NCI-H524 treated with DMSO at 0.1 percent for 48 hours (cell line): Measurements from ENCODE around the gene COL4A3.
"Not testable (repeated sequence)": the region's sequence is repeated elsewhere in the genome, so short reads cannot be mapped to it uniquely, and the experiment has no call there.

Source experiments
- DNase-seq: peaks from one replicate; lab custom pipeline; 2025; lab: John Stamatoyannopoulos, UW

Gene COL4A3

DNA sequence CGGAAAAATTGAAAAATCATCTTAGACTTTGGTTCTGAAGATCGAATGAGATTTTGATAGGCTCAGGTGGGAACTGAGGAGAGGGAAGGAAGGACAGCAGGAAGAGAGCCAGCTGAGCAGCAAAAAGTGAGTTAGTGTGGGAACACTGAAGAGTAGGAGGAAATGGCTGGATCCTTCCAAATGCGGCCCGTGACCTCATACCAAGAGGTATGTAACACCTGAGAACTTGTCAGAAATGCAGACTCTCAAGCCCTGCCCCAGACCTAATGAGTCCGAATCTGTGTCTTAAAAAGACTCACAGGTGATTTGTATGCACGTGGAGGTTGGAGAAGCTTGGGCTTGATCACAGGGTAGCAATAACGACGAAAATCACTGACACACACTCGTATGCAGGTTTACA, 42.0 kb downstream of the COL4A3 start:
- no peak for DNase-seq

DNA sequence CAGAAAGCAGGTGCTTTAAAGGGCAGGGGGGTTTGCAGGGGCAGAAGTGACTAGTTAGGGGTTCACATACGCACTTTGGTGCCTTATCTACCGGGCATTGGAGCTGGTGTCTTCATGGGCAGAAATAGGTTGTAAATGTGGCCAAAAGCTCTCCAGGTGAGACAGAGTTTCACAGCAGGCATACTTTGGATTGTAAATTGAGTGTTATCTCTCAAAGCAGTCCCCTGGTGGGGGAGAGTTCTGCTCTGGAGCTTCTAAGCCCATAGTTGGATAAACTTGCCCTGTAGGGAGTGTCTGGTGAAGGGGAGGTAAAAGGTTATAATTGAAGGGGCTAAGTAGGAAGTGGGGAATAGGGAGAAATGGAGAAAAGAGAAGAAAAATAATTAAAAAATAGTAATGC, 43.1 kb downstream of the COL4A3 start:
- no peak for DNase-seq

GRCh38 chr2:227214622-227215041, 50.2 kb downstream of the COL4A3 start:
- DNase-seq: no peak

DNA sequence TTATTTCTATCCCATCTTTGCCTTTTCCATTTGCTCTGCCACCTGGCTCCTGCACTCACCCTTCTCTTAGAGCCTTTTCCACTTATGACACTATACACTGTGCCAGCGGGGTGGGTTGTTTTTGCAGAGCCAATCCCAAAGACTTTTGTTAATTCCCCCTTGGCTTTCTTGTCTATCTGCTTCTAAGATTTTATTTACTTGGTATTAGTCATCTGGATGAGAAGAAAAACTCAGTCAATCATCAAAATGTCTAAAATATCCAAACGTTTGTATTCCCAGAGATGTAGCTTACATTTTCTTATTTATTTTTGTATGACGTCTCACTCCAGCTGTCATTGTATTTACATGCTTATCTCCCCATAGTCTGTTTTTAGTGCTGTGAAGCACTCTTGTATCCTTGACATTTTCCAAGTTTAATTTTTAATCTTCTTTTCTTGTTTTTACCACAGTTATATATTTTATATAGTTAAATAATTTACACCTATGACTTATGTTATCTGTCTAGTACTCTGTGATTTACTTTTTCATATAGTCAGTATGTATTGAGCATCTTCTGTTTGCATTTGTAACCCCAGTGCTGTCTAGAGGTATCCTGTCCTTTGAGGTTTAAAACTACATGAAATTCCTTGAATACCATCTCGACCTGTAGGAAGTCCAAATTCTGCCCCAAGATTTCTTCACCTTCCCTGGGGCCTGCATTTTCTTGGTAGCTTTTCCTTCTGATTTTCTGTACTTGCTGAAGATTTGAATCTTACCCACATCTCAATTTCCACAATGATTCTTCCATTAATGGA, 55.1 kb downstream of the COL4A3 start:
- no peak for DNase-seq

GRCh38 chr2:227221120-227221519, 56.7 kb downstream of the COL4A3 start:
- DNase-seq: no peak

DNA sequence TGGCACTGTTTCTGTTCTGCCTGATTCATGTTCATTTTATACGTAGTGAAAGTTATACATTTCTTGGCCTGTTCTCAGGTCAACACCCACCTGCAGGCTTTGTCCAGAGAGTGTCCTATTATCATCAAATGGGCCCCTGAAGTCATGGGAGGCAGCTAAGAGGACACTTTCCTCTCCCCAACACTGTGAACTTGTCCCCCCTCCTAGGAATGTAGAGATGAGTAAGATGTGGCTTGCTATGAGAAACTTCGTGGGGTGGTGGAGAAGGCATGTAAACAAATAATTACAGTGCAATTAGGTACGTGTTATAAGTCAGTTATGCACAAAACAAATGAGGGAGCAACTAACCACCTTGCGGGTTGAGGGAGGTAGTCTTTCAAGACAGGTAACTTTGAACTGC, 57.9 kb downstream of the COL4A3 start:
- no peak for DNase-seq

- DNase-seq: not testable (repeated sequence)
Observed at GRCh38 chr2:227225641-227226040, 61.2 kb downstream of the COL4A3 start.

GRCh38 chr2:227228061-227228667, 63.7 kb downstream of the COL4A3 start:
- DNase-seq: no peak

DNA sequence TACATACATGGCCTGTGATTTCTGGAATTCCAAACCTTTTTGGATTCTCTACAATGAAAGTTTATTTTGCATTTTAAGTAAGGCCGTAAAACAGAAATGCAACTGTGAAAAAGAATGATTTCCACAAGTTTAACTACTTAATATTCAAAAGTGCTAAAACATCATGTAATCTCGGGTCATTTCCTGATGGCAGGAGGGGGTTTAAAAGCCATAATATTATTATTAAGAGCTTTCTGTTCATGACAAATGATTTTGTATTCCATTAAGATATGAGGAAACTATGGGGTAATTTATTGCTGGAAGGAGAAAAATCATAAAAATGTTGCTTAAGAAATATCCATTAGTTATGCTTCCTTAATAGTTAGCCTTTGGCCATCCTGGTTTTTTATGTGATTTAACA, 65.7 kb downstream of the COL4A3 start:
- no peak for DNase-seq

- no peak for DNase-seq
Observed at GRCh38 chr2:227234429-227234828, 70.0 kb downstream of the COL4A3 start.

DNA sequence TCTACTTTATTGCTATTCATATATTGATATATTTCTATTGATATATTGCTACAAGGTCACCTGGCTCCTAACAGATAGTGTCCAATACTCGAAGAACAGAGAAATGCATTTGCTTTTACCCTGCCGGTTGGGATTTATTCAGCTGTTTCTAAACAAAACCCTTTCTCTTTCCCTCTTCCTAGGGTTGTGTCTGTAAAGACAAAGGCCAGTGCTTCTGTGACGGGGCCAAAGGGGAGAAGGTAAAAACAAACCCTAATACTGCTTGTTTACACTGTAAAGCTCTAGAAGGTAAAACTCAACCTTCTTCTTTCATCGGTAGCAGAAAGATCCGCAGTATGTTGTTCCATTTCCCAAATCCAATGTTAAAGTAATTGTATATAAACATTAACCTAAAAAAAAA, 73.4 kb downstream of the COL4A3 start:
- DNase-seq: no peak

GRCh38 chr2:227238238-227239237, 74.1 kb downstream of the COL4A3 start:
- no peak for DNase-seq

DNA sequence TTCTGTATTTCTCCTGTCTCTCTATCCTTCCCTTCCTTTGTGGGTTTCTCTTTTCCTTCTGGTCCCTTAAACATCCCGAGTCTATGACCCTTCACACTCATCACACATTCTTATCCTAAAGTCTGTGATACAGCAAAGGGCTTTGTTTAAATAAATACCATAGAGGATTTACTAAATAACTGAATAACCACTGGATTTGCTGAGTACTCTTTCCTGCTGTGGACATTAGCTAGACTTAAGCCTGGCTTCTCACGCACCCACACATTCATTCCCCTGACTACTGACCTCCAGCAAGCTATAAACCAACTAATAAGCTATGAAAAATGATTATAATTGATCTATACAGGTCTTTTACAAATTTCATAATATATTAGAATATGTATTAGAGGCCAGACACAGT, 76.6 kb downstream of the COL4A3 start:
- no peak for DNase-seq

DNA sequence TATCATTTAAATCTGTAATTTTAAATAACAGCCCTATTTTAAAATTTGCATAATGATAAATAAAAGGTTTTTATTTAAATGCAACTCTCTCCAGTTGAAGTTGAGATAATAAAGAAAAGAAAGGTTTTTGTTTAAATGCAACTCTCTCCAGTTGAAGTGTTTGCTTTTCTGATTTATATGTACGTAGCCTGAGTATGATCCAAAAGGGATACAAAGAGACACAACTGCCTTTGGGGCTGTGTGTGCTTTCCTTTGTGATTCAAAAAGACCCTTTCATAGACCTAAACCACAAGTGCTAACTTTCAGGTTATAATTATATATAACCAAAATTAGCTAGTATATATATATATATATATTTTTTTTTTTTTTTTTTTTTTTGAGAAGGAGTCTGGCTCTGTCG, 84.5 kb downstream of the COL4A3 start:
- no peak for DNase-seq

DNA sequence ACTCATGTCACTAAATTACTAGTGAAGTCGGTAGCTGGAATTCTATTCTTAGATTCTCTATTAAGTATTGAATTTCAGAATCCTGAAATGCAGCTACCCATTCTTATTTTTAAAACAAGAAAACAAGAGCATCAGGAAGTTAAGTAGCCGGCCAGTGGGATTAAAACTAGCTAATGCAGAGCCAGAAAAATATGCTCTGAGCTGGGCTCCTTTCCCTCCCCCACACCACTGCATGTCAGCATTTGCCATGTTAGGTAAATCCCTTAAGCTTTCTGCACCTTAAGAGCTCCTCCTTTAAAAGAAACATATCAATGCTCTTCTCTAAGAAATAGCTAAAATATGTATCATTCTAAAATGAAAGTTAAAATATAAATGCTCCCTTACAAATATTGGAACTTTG, 88.4 kb downstream of the COL4A3 start:
- DNase-seq: no peak

DNA sequence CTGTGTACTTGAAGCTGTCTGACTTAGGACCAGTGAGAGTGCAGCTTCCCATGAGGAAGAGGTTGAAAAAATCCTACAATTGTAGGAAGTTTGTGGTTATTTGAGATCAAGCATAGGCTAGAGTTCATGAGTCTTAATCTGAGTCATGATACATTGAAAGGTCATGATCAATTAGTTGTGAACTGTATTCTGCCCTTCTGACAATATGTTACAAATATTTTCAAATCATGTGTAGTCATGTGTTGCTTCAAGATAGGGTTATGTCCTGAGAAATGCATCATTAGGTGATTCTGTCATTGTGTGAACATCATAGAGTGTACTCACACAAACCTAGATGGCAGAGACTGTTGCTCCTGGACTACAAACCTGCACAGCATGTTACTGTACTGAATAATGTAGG, 92.2 kb downstream of the COL4A3 start:
- no peak for DNase-seq

DNA sequence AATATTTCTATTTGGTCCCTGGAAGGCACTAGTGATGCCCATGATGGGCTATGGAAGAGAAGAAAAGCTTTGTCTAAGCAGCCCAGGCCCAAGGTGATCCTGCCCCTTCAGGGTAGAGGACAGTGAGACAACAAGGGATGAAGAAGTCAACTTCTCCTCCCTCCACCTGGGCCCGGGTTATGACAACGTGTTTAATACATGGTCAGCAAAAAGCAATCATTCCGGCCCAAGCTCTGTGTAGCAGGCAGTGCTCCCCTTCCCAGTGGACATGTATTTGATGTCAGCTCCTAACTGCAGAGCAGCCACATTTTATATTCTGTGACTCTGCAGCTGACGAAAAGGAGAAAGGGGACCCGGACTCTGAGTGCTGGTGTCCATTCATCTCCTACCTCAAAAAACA, 93.4 kb downstream of the COL4A3 start:
- no peak for DNase-seq

- DNase-seq: no peak
Observed at GRCh38 chr2:227260041-227260440, 95.6 kb downstream of the COL4A3 start.

- DNase-seq: no peak
Observed at GRCh38 chr2:227267410-227268115, 103.1 kb downstream of the COL4A3 start.

DNA sequence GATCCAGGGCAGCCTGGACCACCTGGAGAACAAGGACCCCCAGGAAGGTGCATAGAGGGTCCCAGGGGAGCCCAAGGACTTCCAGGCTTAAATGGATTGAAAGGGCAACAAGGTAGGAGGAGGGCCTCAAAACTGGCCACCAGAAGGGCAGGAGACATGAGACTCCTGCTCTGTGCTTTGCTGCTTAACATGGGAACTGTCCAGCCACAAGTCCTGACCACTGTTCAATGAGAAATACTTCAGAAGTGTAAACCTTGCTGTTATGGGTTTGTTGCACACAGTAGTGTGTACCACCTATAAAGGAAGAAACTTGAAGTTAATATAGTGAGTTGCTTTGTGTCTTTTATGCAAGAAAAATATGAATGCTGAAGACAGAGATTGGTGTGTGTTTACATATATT, 116.5 kb downstream of the COL4A3 start:
- no peak for DNase-seq

GRCh38 chr2:227285741-227286236, 121.4 kb downstream of the COL4A3 start:
- no peak for DNase-seq

DNA sequence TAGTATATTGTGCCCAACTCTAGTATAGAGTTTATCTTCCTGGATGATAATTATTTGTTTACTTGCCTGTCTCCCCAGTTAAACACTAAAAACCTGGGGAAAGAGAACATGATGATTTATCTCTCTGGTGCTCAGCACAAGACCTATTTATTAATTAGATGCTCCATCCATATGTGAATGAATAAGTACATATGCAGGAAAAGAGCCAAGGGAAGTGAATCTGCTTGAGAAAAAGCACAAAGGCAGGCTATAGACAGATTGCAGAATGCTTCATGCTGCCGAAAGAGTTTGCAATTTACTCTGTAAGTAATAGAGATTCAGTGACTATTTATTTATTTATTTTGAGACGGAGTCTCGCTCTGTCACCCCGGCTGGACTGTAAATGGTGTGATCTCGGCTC, 123.3 kb downstream of the COL4A3 start:
- DNase-seq: no peak
